MV-4-11 (cell line): ENCODE data around the gene TNF.

Experiments
- DNase-seq: peaks from one replicate; lab custom pipeline; 2025; lab: John Stamatoyannopoulos, UW

The TNF gene

GRCh38 chr6:31575335-31575901 lies at the start of gene TNF:
TNF (plus strand) TSS chr6:31575565; CDS start chr6:31575742, 177 bp downstream.
- DNase-seq: peak; percentile 92

GRCh38 chr6:31525932-31526591 lies 49.3 kb upstream of the TNF start:
- no peak for DNase-seq

- DNase-seq: no peak
These were observed 47.0 kb upstream of the TNF start for GRCh38 chr6:31528307-31528777.

- no peak for DNase-seq
These were observed 46.5 kb upstream of the TNF start, which contains the start of gene MCCD1 for GRCh38 chr6:31528821-31529328. MCCD1 (plus strand) TSS chr6:31528962; CDS start chr6:31529015, 53 bp downstream.

- no peak for DNase-seq
These were observed 45.8 kb upstream of the TNF start for GRCh38 chr6:31529329-31530150.

GRCh38 chr6:31530659-31531058 lies 44.7 kb upstream of the TNF start:
- DNase-seq: no peak

GRCh38 chr6:31531162-31531561 lies 44.2 kb upstream of the TNF start:
- no peak for DNase-seq

- DNase-seq: no peak
These were observed 43.4 kb upstream of the TNF start for GRCh38 chr6:31531771-31532643.

- no peak for DNase-seq
These were observed 42.5 kb upstream of the TNF start for GRCh38 chr6:31532644-31533454.

- DNase-seq: no peak
These were observed 41.9 kb upstream of the TNF start for GRCh38 chr6:31533455-31533841.

- DNase-seq: no peak
These were observed 41.4 kb upstream of the TNF start for GRCh38 chr6:31534011-31534410.

GRCh38 chr6:31534521-31535040 lies 40.8 kb upstream of the TNF start:
- no peak for DNase-seq

- no peak for DNase-seq
These were observed 39.6 kb upstream of the TNF start for GRCh38 chr6:31535538-31536324.

GRCh38 chr6:31538805-31539400 lies 36.5 kb upstream of the TNF start:
- no peak for DNase-seq

GRCh38 chr6:31540640-31541039 lies 34.7 kb upstream of the TNF start:
- no peak for DNase-seq

GRCh38 chr6:31541059-31541657 lies 34.2 kb upstream of the TNF start:
- peak; percentile 62 for DNase-seq

- peak; percentile 95 for DNase-seq
These were observed 33.5 kb upstream of the TNF start, which contains the start of gene DDX39B for GRCh38 chr6:31541658-31542521. DDX39B (minus strand) TSS chr6:31542003; CDS start chr6:31540532, 1,471 bp downstream.

GRCh38 chr6:31543639-31544038 lies 31.7 kb upstream of the TNF start:
- no peak for DNase-seq
